ENCODE data around the gene POFUT2.

The POFUT2 gene

DNA sequence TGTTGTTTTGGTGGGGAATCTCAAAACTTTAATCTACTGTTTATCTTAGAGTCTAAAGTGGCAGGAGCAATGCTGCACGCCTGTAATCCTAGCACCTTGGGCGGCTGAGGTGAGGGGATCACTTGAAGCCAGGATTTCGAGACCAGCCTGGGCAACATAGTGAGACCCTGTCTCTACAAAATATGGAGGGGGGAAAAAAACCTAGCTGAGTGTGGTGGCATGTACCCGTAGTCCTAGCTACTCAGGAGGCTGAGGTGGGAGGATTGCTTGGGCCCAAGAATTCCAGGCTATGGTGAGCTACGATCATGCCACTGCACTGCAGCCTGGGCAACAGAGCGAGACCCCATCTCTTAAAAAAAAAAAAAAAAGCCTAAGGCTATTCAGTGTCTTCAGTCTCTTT is 38.1 kb downstream of the POFUT2 start:
- DNase-seq (ENCODE audit: low read depth in 2 of 2) = no peak

DNA sequence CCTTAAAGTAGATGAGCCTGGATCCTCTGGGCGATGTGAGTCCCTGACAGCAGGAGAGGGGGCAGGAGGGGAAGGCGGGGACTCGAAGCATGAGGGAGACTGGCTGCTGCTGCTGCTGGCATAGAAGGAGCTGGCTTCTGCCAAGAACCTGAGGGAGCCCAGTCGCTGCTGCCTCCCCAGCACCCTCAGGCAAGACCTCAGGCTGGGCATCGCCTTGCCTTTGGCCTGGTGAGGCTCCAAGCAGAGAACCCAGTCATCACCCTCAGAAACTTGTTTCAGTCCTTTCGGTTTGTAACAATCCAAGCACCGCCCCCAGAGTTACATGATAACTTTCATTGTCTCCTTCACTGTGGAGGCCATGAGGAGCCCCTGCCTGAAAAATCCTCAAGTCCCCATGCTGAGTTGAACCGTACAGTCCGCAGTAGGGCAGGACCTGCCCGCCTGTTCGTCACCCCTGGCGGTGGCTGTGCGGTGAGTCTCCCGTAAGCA is 38.8 kb downstream of the POFUT2 start:
- no peak for DNase-seq (ENCODE audit: low read depth in 2 of 2)

DNA sequence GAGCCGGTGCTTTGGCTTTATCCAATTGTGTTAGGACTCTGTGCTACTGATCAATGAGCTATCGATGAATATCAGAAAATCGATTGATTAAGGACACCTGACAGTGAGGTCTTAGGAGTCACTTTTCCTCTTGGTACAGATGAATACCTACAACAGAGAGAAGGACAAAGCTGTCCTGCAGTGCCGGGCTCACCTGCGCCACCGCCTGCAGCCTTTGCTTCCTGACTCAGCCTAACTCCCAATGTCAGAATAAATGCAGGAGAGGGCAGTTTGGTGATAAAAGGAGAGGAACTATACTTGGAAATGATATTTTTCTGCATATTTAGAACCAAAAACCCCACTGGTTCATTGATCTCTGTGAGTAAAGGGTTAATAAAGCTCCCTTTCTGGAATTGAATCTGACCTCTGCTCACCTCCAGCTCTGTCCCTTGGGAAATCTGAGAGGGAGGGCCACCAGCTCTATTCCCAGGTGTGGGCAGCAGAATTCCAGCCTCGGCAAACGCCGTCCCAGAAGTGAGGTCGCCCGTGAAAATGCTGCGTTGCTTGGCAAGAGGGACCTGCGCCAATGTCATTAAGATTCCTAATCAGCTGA is 39.3 kb downstream of the POFUT2 start:
- no peak for DNase-seq (ENCODE audit: low read depth in 2 of 2)

DNA sequence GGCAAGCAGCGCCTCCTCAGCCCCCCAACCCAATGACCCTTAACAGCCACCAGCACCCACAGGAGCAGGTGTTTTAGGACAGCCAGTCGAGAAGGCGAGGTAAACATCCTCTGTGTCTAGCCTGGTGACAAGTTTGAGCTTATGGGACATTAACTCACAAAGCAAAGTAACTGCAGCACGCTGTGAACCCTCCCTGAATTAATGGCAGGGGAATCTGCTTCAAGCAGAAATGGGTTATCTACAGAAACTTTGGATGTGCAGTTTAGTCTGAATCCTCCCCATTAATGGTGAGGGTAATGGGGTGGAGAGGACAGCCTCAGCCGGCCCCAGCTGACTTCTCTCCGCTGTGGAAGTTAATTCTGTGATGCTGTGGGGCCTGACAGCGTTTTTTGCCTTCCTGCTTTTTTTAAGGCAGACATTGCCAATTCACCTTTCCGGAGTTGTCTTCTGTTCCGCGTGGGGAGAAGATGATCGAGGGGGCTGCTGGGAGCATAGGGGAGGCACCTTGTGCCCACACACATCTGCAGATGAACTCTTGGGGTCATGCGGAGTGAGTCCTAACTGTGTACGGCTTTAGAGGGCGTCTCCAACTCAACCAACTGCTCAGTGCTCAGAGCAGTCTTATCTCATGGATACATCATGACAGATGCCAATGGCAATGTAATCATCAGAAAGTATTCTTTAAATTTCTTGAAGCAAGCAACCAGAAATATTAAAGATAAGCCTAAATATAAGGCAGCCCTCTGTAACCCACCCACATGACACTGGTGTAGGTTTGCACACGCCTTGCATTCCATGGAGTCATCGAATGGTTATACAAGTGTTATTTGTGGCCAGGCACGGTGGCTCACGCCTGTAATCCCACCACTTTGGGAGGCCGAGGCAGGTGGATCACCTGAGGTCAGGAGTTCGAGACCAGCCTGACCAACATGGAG is 41.0 kb downstream of the POFUT2 start:
- DNase-seq (ENCODE audit: low read depth in 2 of 2) = no peak

DNA sequence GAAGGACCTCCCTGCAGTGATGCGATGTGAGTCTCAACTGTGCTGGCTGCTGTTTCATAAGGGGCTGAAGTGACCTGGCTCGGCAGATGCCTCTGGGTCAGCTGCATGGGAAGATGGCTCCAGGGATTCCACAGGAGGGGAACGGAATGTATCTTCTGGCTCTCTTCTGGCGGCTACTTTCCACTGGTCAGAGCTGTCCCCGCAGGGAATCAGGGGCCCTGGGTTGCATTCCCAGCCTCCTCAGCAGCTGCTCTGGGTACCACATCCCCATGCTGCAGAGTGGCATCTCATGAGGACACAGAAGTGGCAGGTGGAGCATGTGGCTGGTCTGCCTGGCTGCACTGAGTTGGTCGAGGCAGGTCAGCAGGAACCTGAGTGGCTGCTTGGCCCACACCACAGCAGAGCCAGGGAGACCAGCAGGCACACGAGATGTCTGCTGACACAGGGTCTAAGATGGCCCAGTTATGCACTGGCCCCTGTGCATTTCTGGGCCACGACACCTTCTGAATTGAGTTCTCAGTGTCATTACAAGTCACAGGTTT is 42.8 kb downstream of the POFUT2 start:
- no peak for DNase-seq (ENCODE audit: low read depth in 2 of 2)

DNA sequence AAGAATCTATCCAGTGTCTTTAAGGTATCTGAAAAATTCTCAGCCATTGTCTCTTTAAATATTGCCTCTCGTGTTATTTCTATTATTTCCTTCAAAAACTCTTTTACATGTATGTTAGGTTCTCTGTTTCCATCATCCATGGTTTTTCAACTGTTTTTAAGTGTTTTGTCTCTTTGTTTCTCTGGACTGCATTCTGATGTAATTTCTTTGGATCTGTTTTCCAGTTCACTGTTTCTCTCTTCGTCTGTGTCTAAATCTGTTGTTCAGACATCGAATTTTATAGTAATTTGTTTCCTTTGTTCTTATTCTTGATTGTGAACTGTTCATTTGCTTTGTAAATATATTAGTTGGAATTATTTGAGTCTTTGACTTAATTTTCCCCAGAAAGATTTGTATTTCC is 44.1 kb downstream of the POFUT2 start:
- no peak for DNase-seq (ENCODE audit: low read depth in 2 of 2)

DNA sequence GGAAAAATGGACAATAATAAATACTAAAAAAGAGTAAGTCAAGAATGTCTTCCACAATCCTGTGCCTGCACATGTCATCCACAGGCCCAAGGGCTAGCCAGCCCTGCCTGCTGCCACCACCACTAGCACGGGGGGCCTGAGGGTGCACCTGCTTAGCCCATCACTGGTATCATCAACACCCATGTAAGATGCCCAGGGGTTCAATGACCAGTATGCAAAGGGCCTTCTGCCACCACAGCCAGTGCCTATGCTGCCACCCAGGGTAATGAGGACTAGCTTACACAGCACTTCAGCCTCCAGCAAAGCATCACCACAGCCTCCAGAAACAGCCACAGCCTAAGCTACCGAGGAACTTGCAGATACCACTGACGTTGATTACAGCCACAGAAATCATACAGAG is 46.3 kb downstream of the POFUT2 start:
- DNase-seq (ENCODE audit: low read depth in 2 of 2) = no peak

DNA sequence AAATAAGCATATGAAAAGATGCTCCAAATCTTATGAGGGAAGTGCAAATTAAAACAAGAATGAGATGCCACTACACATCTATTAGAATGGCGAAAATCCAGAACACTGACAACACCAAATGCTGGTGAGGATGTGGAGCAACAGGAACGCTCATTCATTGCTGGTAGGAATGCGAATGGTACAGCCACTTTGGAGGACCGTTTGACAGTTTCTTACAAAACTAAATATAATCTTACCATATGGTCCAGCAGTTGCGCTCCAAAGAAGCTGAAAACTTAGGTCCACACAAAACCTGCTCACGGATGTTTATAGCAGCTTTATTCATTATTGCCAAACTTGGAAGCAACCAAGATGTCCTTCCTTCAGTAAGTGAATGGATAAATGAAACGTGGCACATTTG is 50.3 kb downstream of the POFUT2 start:
- DNase-seq (ENCODE audit: low read depth in 2 of 2) = no peak

DNA sequence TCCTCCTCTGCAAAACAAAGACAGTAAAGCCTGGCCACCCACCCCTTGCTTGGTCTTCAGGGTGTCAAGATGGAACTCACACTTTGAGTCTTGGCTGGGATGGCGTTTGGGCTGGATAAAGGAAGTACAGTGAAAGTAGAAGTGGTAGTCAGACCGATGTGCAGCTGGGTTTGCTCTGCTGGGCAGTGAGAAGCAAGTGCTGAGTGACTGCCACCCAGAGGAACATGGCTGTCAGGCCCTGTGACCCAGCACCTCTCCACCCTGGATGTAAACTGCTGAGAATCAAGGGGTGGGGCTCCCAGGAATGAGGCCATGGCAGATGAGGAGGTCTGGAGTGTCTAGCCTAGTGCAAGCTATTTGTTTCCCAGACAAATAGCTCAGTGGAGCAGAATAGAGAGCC is 51.2 kb downstream of the POFUT2 start:
- no peak for DNase-seq (ENCODE audit: low read depth in 2 of 2)

DNA sequence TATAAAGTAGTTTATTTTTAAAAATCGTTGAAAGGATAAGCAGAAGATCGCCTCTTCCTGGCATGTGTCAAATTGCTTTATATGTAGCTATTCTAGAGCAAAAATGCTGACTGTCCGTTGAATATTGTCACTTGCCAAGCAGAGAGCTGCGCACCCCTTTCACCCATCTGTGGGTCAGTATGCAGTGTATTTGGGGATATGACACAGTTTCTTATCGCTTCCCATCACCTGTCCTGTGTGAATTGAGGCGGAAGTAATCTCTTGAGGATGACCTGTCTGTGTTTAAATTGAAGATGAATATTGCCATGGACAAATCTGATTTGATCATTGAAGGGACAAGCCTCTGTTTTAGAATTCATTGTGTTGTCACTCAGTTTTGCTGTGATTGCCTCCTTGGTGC is 52.2 kb downstream of the POFUT2 start:
- no peak for DNase-seq (ENCODE audit: low read depth in 2 of 2)

DNA sequence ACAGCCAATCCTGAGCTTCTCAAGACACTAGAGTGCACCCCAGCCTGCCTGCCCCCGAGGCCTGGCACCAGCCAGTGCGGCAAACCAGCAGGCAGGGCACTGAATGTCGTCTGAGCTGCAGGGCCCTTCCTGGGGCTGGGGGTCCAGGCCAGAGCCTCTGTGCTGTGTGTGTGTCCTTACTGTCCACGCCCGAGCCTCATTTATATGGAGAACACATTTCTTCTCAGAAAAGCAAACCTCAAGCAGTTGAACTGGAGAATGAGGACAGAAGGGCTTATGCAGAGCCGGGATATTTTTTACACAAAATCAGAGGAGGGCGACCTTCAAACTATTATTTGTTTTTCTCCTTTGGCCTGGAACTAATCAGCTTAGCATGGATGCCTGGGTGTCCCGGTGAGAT is 52.7 kb downstream of the POFUT2 start:
- no peak for DNase-seq (ENCODE audit: low read depth in 2 of 2)

DNA sequence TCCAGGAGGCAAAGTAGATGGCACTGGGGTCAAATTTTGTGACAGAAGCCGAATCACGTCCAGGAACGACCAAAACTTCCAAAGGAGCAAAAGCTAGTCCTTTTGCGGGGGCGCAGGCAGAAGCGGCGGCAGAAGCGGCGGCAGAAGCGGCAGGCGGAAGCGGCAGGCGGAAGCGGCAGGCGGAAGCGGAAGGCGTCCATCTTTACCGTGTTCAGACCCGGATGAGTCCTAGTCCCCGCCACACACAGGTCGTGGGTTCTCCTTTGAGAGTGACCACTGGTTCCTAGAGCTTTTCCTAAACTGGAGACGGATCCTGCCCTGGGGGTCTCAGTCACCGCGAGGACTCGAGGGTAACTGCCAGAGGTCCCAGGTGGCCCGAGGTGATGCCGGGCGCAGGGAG is 53.6 kb downstream of the POFUT2 start:
- DNase-seq (ENCODE audit: low read depth in 2 of 2) = no peak

DNA sequence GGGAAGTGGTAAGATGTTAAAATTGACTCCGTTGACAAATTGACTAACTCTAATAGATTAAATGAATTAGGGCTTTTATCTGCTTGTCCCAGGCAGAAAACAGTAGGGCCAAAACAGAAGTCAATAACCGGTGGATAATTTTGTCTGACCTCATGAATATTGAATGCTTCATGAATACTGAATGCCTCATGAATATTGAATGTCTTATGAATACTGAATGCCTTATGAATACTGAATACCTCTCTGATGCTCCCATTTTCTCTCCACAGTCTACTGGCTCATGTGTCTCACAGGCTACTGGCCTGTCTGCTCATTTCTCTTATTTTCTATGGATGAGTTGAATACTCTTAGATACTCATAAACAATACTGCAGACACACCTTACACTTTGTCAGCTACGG is 56.0 kb downstream of the POFUT2 start:
- DNase-seq (ENCODE audit: low read depth in 2 of 2) = no peak

DNA sequence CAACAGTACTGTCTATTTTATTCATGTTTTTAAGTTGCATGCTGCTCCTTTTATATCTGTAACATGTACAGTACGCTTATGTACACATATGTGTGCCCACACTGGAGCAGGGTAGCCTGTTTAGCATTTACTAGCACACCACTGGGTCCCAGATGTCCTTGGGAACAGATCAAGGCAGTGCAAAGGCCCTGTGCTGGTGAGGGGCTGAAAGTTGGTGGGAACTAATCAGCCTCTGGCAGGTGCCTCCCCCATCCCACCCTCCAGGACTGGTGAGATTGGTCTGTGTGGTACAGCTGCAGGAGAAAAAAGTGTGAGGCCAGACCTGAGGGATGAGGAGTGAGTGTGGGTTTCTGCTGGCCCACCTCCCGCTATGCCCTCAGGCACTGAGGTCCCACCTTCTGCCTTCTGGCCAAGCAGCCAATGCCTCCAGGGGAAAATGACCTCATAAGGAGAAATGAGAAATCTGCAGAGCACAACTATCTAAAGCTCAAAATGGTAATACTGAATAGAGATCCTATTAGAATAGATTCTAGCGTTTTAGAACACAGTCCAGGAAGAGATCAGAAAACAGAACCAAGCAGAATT is 58.9 kb downstream of the POFUT2 start:
- no peak for DNase-seq (ENCODE audit: low read depth in 2 of 2)

DNA sequence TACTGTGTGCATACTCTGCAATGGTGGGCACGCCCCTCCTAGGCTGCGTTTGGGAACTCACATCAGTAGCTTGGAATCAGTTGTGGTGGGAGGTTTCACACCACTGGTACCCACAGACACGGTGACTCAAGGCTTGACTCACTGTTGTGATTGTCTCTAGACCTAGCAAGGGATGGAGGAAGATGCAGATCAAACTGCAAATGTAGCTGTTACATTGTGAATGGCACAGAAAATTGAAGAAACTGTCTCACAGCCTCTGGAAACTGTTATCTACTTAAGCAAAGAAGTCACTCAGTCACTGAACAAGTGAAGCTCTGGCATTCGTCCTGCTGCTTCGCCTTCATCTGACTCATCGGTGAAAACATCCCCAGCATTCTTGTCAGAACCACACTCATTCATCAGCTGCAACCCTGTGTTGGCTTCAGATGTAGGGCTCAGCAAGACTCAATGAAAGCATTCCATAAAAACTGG is 59.5 kb downstream of the POFUT2 start:
- DNase-seq (ENCODE audit: low read depth in 2 of 2) = peak; percentile 45 to 59

DNA sequence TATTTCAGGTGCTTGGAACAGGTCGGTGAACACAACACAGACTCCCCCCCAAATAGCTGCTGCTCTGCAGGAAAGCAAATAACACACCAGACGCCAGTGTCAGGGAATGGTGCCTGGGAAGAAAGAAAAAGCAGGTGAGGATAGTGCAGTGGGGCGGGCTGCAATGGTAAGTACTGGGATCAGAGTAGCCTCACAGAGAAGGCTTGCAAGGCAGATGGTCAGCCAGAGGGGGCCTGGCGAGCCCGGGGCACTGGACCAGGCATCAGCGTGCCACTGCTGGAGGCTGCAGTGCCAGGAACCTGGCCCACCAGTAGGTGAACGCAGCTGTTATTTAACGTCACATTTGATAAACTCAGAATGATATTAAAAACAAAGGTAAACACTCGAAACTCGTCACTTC is 60.0 kb downstream of the POFUT2 start:
- no peak for DNase-seq (ENCODE audit: low read depth in 2 of 2)

DNA sequence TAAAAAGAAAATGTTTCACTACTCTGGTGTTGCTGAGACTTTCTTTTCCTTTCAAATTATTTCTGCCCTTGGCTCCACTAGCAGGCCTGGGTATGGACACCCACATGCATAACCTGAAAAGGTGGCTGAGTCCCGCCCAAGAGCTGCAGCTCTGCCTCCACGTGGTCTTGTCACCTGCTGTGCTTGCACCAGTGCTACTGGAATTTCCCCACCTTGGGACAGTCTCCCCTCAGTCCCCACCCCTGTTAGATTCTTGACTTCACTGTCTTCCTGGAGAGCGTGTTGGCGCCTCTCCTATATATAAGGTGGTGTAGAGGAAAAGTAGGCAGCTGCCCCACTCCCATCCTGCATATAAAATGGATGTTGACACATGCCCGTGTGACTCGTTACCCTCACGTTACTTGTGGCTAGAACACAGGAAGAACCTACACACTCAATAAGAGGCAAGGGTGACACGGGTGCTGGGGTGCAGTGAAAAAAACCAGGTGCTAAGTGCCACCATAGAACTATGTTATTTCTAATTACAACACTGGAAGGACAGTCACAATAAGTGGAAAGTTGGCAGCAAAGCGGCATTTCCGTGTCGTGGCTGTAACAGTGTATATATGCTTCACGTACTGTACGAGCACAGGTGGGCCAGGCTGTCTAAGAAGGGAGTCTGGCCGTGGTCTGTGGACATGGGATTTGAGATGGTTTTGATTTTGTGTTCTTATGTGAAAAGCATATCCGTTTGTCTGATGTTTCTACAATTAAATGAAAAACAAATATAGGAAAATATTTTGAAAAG is 61.0 kb downstream of the POFUT2 start:
- DNase-seq (ENCODE audit: low read depth in 2 of 2) = no peak

DNA sequence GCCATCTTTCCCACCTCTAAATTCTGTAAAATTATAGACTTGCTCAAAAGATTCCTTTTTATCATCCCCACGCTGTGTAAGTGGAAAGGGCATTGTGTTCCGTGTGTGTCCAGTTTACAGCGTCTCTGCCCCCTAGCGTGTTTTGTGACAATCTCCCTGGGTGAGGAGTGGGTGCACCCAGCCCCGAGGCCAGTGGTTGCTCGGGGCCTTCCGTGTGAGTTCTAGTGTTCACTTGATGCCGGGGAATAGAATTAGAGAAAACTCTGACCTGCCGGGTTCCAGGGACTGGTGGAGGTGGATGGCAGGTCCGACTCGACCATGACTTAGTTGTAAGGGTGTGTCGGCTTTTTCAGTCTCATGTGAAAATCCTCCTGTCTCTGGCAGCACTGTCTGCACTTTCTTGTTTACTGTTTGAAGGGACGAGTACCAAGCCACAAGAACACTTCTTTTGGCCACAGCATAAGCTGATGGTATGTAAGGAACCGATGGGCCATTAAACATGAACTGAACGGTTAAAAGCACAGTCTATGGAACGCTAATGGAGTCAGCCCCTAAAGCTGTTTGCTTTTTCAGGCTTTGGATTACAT is 61.9 kb downstream of the POFUT2 start:
- DNase-seq (ENCODE audit: low read depth in 2 of 2) = no peak

DNA sequence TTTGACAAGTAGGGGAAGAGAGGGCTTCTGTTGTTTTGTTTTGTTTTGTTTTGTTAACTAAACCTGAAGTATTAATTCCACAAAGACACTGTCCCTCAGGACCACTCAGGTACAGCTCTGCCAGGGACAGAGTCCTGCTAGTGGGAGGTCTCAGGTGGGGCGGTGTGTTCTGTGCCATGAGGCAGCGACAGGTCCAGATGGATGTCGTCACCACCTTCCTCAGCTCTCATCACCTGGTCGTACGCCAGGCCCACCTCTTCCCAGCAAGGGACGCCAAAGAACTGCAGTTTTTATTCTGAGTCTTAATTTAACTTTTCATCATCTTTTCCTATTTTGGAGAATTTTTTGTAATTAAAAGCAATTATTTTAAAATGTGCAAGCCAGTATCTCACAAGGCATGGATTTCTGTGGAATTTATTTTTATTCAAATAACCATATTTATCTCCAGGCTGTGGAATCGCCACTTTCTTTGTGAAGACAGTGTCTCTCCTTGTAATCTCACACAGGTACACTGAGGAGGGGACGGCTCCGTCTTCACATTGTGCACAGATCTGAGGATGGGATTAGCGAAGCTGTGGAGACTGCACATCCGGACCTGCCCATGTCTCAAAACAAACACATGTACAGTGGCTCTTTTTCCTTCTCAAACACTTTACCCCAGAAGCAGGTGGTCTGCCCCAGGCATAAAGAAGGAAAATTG is 62.5 kb downstream of the POFUT2 start:
- DNase-seq (ENCODE audit: low read depth in 2 of 2) = no peak

DNA sequence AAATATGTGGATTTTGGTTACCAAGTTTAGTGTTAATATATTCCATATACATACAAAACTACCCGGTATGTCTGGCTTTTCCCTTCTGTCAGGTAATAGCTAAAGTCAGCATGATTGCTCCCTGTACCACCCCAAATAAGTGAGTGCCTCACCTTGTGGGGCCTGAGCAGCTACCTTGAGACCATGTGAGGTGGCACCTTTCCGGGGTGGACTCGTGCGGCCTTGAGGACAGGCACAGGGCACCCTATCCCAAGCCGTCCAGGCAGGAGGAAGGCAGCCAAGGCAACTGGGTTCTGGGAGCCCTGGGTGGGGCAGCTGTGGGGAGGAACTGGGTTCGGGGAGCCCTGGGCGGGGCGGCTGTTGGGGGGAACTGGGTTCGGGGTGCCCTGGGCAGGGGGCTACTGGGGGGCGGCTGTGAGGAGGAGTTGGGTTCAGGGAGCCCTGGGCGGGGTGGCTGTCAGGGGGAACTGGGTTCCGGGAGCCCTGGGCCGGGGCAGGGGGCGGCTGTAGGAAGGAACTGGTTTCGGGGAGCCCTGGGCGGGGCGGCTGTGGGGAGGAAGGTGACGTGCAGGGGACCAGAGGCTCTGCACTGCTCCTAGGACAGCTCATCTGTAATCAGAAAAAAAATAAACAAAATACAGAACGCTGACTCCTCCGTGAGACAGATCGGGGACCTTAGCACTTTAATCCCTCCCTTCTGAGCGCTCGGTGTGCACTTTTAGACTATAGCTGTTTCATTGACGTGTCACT is 63.3 kb downstream of the POFUT2 start:
- peak in 1 of 2 donors; percentile 58 for DNase-seq (ENCODE audit: low read depth in 2 of 2)

All from stimulated activated CD8-positive, alpha-beta memory T cell treated with anti-CD3 and anti-CD28 coated beads, Interleukin-7, amount 100 ng/mL, for 1 hour (primary cell).